SJCRH30 (cell line): ENCODE results near the gene SLX4IP. TPM values are rescaled to one million over a fixed set of nuclear protein-coding genes. Genes with fewer than 3 reads are reported as not detected.
"Not testable (repeated sequence)": the region's sequence is repeated elsewhere in the genome, so short reads cannot be mapped to it uniquely, and the experiment has no call there.

Experiments
- DNase-seq, 2 experiments: peaks; one replicate each; pipeline ENCODE4 v3.0.0-alpha.2; 2015 to 2020
- H3K27ac ChIP-seq: fragments of 250-450 bp; sonication (Bioruptor Pico); 2 replicates; pipeline ENCODE4 v1.5.1; 2020; ENCODE audit warnings: mild to moderate bottlenecking, moderate library complexity
- H3K27me3 ChIP-seq: fragments of 250-450 bp; sonication (Bioruptor Pico); 2 replicates; pipeline ENCODE4 v1.5.1; 2020; ENCODE audit warnings: mild to moderate bottlenecking, moderate library complexity
- H3K36me3 ChIP-seq: fragments of 250-450 bp; sonication (Bioruptor Pico); 2 replicates; pipeline ENCODE4 v1.5.1; 2020; ENCODE audit warnings: mild to moderate bottlenecking, moderate library complexity
- H3K4me1 ChIP-seq: fragments of 250-450 bp; sonication (Bioruptor Pico); 2 replicates; pipeline ENCODE4 v1.5.1; 2020; ENCODE audit warnings: mild to moderate bottlenecking, moderate library complexity
- H3K4me3 ChIP-seq: fragments of 250-450 bp; sonication (Bioruptor Pico); 2 replicates; pipeline ENCODE4 v1.5.1; 2020; ENCODE audit warnings: mild to moderate bottlenecking, moderate library complexity
- H3K9me3 ChIP-seq: fragments of 250-450 bp; sonication (Bioruptor Pico); replicated peaks from 2 replicates; pipeline ENCODE4 v1.5.1; 2020; ENCODE audit warnings: mild to moderate bottlenecking, moderate library complexity
- total RNA-seq: library from RNA; depleted of rRNA; stranded (reverse); fragments of >200 nt; shearing (Covaris generic); gene quantifications from 2 replicates; pipeline ENCODE4 v1.2.3, GENCODE V29; 2014

SLX4IP gene
- total RNA-seq, 1 experiment from 2014 or later = 11.5 TPM

GRCh38 chr20:10573951-10574339 lies 138.8 kb downstream of the SLX4IP start:
- peaks cover 15% of the 10 kb centered on the region for H3K4me1 ChIP-seq
- no peak overlapping the region for H3K4me3 ChIP-seq
- DNase-seq = no peak
- no peaks in the 10 kb centered on the region for H3K9me3 ChIP-seq
- no peak overlapping the region for H3K27ac ChIP-seq
- no peaks in the 10 kb centered on the region for H3K36me3 ChIP-seq
- H3K27me3 ChIP-seq = no peaks in the 10 kb centered on the region

DNA sequence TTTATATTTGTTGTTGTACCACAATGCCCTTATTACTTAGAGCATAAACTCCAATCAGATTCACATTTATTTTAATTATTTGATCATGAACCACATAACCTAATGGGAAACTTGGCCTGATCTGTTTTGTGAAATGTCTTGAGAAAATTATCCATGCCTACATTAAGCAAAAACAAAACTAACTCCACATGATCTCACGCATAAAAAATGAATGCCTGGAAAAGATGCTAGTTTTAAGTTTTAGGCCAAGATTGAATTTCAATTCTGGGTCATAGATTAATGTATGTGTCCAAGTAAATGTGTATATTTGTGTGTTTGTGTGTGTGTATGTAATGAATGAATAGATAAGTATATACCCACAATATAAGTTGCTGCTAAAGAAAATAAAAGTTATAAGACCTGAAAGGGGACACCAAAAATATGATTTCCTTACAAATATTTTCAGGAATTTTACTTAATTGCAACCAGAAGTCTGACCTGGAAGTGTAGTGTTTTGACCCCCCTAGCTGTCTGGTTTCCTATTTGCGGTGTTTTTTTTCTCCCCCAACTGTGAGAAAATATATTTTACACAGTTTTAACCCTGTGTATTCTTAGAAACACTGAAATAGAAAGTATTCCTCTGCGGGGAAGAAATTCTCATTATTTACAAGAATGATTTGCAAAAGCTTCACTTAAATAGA lies 141.4 kb downstream of the SLX4IP start:
- H3K27me3 ChIP-seq = no peaks in the 10 kb centered on the region
- no peak overlapping the region for H3K27ac ChIP-seq
- H3K9me3 ChIP-seq = no peaks in the 10 kb centered on the region
- no peak overlapping the region for H3K4me3 ChIP-seq
- no peak for DNase-seq
- peaks cover 33% of the 10 kb centered on the region for H3K4me1 ChIP-seq
- H3K36me3 ChIP-seq = no peaks in the 10 kb centered on the region

DNA sequence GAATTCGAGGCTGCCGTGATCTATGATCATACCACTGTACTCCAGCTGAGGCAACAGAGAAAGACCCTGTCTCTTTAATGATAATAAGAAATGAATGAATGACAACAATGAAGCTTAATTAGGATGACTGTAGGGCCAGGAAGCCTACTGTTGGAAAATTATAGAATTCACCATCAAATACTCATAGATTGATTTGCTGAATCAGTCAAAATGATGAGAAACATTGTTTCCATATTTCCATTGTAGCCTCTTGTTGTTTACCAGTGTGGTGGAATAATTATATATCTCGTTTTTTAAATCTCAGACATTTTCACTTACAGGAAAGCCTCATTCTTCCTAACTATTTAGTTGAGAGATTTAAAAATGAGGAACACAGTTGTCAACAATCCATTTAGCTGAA lies 142.5 kb downstream of the SLX4IP start:
- no peak for DNase-seq
- no peaks in the 10 kb centered on the region for H3K27me3 ChIP-seq
- no peak overlapping the region for H3K4me3 ChIP-seq
- peaks cover 44% of the 10 kb centered on the region for H3K4me1 ChIP-seq
- H3K36me3 ChIP-seq = no peaks in the 10 kb centered on the region
- no peaks in the 10 kb centered on the region for H3K9me3 ChIP-seq
- H3K27ac ChIP-seq = no peak overlapping the region

DNA sequence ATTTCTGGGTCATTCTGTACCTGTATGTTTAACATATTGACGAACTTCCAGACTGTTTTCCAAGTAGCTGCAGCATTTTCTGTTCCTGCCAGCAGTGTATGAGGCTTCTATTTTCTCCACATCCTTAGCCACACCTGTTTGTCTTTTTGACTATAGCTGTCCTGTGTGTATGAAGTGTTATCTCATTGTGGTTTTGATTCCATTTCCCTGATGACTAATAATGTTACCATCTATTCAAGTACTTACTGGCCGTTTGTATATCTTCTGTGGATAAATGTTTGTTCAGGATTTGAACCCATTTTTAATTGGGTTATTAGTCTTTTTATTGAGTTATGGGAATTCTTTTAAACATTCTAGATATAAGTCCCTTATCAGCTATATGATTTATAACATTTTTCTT lies 143.5 kb downstream of the SLX4IP start:
- H3K27ac ChIP-seq = peak overlapping the region; percentile 4; the same call in 1 of the 2 replicates
- H3K4me1 ChIP-seq = peaks cover 53% of the 10 kb centered on the region
- no peaks in the 10 kb centered on the region for H3K9me3 ChIP-seq
- no peaks in the 10 kb centered on the region for H3K27me3 ChIP-seq
- peak; percentile 13 to 70 for DNase-seq
- H3K36me3 ChIP-seq = no peaks in the 10 kb centered on the region
- no peak overlapping the region for H3K4me3 ChIP-seq

GRCh38 chr20:10579942-10580341 lies 144.8 kb downstream of the SLX4IP start:
- DNase-seq = no peak
- no peak overlapping the region for H3K4me3 ChIP-seq
- no peaks in the 10 kb centered on the region for H3K27me3 ChIP-seq
- H3K9me3 ChIP-seq = no peaks in the 10 kb centered on the region
- peaks cover 60% of the 10 kb centered on the region for H3K4me1 ChIP-seq
- H3K27ac ChIP-seq = no peak overlapping the region
- no peaks in the 10 kb centered on the region for H3K36me3 ChIP-seq

DNA sequence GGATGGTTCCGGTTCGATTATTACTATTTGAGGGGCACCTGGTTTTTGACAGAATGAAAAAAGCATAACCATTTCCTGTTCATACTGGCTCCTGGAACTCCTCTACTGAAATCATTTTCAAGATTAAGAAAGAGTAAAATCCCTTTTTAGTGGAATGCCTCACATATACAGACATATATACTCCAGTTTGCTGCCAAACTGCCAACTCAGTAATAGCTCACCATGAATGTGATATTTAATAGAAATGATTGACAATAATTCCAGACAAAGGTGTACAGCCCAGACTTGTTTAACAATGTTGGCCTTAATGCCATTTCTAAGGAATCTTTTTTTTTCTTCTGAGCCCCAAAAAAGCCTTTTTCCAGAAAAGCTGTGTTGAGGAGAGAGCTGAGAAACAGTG lies 145.6 kb downstream of the SLX4IP start:
- Histone ChIP-seq H3K27me3 (no peaks in the 10 kb centered on the region), H3K9me3 (no peaks in the 10 kb centered on the region), H3K27ac (no peak overlapping the region), H3K4me1 (peaks cover 60% of the 10 kb centered on the region), H3K4me3 (no peak overlapping the region), H3K36me3 (no peaks in the 10 kb centered on the region)
- no peak for DNase-seq

DNA sequence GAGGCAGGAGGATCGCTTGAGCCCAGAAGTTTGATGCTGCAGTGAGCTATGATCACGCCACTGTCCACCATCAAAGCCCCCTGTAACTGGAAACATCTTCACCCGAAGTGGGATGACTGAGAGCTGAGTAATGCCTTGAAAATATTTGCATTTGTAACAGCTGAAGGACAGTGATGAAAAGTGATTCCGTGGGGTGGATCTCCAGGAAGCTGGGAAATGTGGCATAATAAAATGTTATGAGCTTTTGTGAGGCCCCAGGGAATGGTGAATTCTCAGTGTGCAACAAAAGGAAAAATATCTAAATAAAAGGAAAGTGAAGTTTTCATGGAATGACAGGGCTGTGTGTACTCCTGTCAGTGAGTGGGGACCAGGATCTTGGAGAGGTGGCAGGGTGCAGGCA lies 146.7 kb downstream of the SLX4IP start:
- Histone ChIP-seq H3K9me3 (no peaks in the 10 kb centered on the region), H3K4me3 (no peak overlapping the region), H3K36me3 (no peaks in the 10 kb centered on the region), H3K4me1 (peaks cover 60% of the 10 kb centered on the region), H3K27ac (peak overlapping the region; percentile 28; the same call in 1 of the 2 replicates), H3K27me3 (no peaks in the 10 kb centered on the region)
- DNase-seq = peak; percentile 63 to 74

GRCh38 chr20:10584371-10584770 lies 149.3 kb downstream of the SLX4IP start:
- peaks cover 44% of the 10 kb centered on the region for H3K4me1 ChIP-seq
- no peak overlapping the region for H3K4me3 ChIP-seq
- no peaks in the 10 kb centered on the region for H3K9me3 ChIP-seq
- no peaks in the 10 kb centered on the region for H3K27me3 ChIP-seq
- H3K36me3 ChIP-seq = no peaks in the 10 kb centered on the region; the same call in 1 of the 2 replicates
- DNase-seq = no peak
- no peak overlapping the region for H3K27ac ChIP-seq

DNA sequence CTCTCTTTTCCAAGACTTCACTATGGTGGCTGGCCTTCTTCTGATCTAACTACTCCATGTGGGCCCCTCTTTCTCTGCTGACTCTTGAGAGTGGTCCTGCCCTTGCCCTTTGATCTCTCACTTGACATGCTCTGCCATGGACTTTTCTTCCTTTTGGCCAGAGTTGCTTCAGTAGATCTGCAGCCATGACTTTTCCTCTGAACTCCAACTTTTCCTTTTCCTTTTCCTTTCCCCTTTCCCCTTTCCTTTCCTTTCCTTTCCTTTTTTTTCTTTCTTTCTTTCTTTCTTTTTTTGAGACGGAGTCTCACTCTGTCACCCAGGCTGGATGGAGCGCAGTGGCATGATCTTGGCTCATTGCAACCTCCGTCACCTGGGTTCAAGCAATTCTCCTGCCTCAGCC lies 150.2 kb downstream of the SLX4IP start:
- Histone ChIP-seq H3K27me3 (no peaks in the 10 kb centered on the region), H3K9me3 (no peaks in the 10 kb centered on the region), H3K36me3 (no peaks in the 10 kb centered on the region; the same call in 1 of the 2 replicates), H3K27ac (no peak overlapping the region), H3K4me1 (peaks cover 40% of the 10 kb centered on the region), H3K4me3 (no peak overlapping the region)
- DNase-seq = no peak

- Histone ChIP-seq H3K27ac (no peak overlapping the region), H3K9me3 (no peaks in the 10 kb centered on the region), H3K4me1 (peaks cover 35% of the 10 kb centered on the region), H3K27me3 (no peaks in the 10 kb centered on the region), H3K36me3 (no peaks in the 10 kb centered on the region; the same call in 1 of the 2 replicates), H3K4me3 (no peak overlapping the region)
- DNase-seq = no peak
Measured at GRCh38 chr20:10586296-10586695, 151.2 kb downstream of the SLX4IP start.

GRCh38 chr20:10590446-10590845 lies 155.3 kb downstream of the SLX4IP start:
- not testable (repeated sequence) for H3K27me3 ChIP-seq, H3K27ac ChIP-seq, DNase-seq, H3K36me3 ChIP-seq, H3K4me3 ChIP-seq, H3K9me3 ChIP-seq
- peaks cover 25% of the 10 kb centered on the region for H3K4me1 ChIP-seq

DNA sequence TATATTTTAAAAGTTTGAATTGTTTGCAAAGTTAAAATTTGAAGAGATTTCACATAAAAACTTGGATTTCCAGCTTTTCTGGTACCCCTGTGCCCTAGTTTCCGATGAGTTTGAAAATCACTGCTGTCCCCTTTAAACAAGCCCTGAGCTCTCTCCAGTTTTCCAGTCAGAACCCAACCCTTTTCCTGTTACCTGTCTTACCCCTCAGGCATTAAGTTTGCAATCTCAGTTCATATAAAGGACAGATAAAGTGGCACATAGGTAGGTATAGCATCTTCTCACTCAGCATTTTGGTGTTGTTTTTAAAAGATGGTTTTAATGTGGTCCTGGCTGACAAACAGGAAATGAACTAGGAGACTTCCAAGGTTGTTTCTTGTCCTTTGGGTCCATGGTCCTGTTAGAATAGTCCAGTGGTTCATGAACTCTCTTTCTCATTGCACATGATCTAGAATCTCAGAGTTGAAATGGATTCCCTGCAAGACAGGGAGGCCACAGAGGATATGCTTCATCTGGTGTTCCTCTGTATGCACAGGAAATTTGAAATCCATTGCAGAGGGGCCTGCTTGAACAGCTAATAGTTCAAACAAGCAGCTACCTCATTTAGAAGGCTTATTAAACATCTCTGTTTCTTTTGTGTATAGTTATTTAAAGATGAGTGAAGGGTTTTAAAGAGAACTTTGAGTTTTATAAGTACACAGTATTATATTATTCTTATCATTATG lies 156.0 kb downstream of the SLX4IP start:
- Histone ChIP-seq H3K4me3 (no peak overlapping the region), H3K27ac (no peak overlapping the region), H3K36me3 (no peaks in the 10 kb centered on the region; the same call in 1 of the 2 replicates), H3K4me1 (peaks cover 31% of the 10 kb centered on the region), H3K9me3 (no peaks in the 10 kb centered on the region), H3K27me3 (no peaks in the 10 kb centered on the region)
- DNase-seq = no peak

GRCh38 chr20:10591946-10592521 lies 156.9 kb downstream of the SLX4IP start:
- no peak for DNase-seq
- no peaks in the 10 kb centered on the region; the same call in 1 of the 2 replicates for H3K36me3 ChIP-seq
- H3K4me1 ChIP-seq = peaks cover 41% of the 10 kb centered on the region
- H3K27me3 ChIP-seq = no peaks in the 10 kb centered on the region
- H3K27ac ChIP-seq = no peak overlapping the region
- no peaks in the 10 kb centered on the region for H3K9me3 ChIP-seq
- H3K4me3 ChIP-seq = no peak overlapping the region

DNA sequence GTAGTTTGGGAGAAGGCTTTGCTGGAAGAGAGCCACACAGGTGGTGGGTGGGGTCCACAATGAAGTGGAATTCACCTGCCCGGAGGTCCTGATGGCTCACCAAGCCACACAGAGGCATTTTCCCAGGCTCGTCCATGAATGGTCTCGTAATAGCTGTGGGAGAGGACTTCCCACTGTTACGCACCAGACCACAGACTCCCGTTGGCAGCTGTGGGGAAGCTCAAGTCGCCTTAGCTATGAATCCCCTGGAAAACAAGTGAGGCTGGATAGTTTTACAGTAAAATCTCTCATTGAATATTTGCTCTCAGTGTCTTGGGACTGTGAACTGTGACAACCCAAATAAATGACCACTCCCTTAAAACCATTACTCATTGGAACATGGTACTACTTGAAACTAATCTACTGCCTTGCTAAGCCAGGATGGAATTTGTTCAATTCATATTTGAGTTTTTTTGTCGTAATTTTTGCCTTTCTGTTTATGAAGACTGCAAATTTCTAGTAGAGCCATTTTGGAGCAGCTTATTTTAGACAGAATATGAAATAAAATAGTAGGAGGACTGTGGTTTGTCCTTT lies 159.3 kb downstream of the SLX4IP start:
- peak overlapping the region; percentile 27 for H3K27ac ChIP-seq
- no peaks in the 10 kb centered on the region for H3K36me3 ChIP-seq
- no peak overlapping the region for H3K4me3 ChIP-seq
- H3K9me3 ChIP-seq = no peaks in the 10 kb centered on the region
- H3K27me3 ChIP-seq = no peaks in the 10 kb centered on the region
- peak; percentile 76 to 88 for DNase-seq
- H3K4me1 ChIP-seq = peaks cover 45% of the 10 kb centered on the region

DNA sequence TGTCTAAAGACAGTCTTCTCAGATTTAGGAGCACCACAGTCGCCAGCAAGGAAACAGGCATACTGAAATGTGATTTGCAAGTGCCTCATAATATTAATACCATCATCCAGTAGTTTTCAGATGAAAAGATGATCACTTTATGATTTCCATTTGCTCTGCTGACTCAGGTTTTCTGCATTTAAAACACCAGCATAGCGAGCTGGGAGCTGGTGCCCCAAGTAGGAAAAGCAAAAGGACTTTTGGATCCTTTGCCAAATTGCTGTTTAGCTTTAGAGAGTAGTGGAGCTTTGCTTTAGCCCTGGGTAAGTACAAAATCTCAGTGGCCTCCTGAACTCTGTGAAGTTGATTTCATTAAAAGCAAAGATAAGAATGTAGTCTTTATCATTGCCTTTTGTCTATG lies 160.2 kb downstream of the SLX4IP start:
- no peak overlapping the region for H3K27ac ChIP-seq
- H3K27me3 ChIP-seq = no peaks in the 10 kb centered on the region
- H3K36me3 ChIP-seq = no peaks in the 10 kb centered on the region
- H3K4me1 ChIP-seq = peaks cover 45% of the 10 kb centered on the region
- no peaks in the 10 kb centered on the region for H3K9me3 ChIP-seq
- no peak overlapping the region for H3K4me3 ChIP-seq
- DNase-seq = no peak
